Stimulated activated CD4-positive, alpha-beta T cell treated with anti-CD3 and anti-CD28 coated beads, Interleukin-4, amount 100 ng/mL, for 24 hours (primary cell): Measurements from ENCODE around the gene SPATA18.

Experiments
- DNase-seq: peaks from one replicate; pipeline ENCODE4 v3.0.0-alpha.2; 2020

SPATA18 gene, protein sequence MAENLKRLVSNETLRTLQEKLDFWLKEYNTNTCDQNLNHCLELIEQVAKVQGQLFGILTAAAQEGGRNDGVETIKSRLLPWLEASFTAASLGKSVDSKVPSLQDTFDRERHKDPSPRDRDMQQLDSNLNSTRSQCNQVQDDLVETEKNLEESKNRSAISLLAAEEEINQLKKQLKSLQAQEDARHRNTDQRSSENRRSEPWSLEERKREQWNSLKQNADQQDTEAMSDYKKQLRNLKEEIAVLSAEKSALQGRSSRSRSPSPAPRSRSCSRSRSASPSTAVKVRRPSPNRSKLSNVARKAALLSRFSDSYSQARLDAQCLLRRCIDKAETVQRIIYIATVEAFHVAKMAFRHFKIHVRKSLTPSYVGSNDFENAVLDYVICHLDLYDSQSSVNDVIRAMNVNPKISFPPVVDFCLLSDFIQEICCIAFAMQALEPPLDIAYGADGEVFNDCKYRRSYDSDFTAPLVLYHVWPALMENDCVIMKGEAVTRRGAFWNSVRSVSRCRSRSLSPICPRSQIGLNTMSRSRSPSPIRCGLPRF

DNA sequence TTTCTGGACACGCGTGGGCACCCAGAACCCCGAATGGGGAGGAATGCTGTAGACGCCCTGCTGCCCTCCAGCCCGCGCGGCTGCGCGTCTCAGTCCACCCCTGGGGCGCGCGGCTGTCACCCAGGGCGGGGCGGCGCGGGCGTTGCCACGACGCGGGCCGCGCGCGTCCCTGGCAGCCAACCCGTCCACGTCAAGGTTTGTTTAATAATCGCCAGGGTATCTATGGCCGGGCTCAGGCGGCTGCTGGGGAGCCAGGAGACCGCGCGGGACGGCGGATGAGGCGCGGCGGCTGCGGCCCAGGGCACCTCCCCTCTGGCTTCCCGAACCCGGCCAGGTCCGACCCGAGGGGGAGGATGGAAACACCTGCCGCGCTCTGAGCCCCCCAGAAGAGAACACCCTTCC, at the start of gene SPATA18:
SPATA18 (plus strand) TSS at position 92 of the 402 bp plus-strand sequence. CDS start 401 bp downstream, outside the sequence.
- DNase-seq = no peak

DNA sequence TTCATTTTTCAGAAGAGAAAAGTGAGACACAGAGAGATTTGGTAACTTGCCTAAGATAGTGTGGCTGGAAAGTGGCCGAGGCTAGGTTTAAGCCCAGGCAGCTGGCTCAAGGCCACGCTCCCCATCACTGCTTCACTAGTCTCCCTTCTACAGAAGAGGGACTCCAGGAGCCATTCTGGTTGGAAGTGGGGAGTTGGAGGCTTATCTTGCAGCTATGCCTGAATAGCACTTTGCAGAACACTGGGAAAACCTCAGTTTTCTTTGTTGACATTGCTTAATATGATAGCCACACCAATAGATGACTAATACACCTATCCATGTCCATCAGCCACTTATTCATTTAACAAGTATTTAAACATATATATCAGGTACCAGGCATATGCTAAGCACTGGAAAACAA, 49.5 kb upstream of the SPATA18 start:
- no peak for DNase-seq

DNA sequence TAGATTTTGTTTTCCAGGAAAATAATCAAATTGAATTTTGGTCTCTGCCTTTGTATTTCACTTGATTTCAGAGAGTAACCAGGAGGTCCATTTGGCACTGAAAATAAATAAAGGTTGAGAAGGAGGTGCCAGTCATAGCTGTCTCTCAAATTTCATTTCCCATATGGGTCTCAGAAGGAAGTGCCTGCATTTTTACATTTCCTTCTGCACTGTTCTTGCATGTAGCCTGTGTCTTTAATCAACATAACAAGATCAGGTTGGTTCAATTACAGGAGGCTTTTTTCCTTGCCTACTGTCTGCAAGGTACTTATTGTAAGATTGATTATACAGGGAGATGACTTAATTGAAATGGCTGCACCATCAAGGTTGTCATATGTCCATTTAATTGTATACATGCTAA, 46.7 kb upstream of the SPATA18 start:
- DNase-seq = no peak

DNA sequence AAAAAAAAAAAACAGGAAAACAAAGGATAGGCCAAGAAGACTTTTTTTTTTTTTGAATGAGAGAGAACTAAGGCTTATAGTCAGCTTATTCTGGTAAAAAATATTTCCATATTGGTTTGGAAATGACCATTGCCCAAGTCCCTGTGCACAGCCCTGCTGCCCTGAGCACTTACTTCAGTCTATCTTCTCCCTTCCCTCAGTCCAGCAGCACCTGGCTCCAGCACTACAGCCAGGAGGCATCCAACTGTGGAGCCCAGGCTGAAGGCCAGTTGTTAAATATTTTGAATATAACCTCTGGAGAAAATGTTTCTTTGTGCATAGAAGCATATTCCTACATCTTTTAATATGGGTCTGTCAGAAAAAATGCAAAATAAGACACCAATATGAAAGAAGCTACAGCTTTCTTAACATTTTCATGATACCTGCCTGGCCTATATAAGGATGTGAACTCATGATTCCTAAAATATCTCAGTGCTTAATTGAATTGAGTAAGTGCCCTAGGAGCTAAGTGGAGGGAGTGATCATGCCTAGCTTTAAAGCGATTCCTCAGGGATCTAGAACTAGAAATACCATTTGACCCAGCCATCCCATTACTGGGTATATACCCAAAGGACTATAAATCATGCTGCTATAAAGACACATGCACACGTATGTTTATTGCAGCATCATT, 45.4 kb upstream of the SPATA18 start:
- no peak for DNase-seq

DNA sequence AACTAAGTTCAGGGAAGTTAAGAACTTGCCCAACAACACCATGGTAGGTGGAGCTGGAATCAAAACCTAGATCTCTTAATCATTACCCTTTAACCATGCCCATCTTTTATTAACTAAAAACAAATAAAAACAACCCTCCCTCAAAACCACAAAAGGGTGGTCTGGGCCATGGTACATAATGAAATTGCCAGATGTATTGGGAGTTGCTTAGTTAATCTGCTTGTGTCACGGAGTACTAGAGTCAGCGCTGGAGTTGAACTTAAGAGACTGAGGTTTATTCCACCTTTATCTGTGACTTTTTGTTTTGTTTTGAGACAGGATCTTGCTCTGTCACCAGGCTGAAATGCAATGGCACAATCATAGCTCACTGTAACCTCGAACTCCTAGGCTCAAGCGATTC, 44.2 kb upstream of the SPATA18 start:
- DNase-seq = no peak

DNA sequence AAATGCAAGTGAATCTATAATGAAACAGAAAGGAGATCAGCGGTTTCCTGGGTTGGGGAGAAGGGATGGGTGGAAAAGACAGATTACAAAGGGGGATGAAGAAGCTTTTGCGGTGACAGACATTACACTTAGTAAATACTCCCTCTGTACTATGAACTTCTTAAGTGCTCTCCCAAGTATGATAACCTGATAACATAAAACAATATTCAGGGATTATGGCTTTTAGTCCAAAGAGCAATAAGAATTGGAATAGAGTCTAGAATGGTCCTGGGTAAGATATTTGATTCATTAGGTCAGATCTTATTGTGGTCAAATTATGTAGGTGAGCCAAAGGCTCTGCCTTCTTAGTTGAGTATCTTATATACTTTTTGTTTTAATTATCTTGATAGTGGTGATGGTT, 40.1 kb upstream of the SPATA18 start:
- no peak for DNase-seq

DNA sequence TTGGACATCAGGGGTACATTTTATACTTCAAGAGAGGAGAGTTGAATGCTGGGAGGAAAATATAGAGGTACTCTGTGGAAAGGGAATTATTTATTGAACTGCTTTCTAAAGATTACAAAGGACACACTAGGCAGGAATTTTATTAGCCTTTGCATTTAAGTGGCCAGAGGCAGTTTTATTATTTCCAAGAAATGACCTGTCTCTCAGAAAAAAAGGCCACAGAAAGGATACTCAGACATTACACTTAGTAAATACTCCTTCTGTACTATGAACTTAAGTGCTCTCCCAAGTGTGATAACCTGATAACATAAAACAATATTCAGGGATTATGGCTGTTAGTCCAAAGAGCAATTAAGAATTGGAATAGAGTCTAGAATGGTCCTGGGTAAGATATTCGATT, 38.5 kb upstream of the SPATA18 start:
- DNase-seq = no peak

DNA sequence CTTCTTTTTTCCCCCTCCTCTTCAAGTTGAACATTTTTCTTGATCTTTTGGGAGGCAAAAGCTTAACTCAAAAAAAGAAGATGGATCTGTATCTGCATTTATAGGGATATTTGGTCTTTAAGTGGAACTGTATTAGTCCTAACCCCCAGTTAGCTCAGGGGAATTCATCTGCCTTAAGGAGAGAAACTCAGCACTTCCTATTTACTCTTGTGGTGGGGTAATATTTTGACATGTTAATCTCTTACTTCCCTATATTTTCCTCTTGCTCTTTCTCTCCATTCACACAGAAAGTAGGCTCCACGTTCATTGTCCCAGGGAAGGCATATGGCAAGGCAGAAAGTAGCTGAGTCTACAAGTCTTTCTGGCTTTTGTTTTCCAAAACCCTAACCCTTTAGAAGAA, 36.2 kb upstream of the SPATA18 start:
- DNase-seq = no peak

DNA sequence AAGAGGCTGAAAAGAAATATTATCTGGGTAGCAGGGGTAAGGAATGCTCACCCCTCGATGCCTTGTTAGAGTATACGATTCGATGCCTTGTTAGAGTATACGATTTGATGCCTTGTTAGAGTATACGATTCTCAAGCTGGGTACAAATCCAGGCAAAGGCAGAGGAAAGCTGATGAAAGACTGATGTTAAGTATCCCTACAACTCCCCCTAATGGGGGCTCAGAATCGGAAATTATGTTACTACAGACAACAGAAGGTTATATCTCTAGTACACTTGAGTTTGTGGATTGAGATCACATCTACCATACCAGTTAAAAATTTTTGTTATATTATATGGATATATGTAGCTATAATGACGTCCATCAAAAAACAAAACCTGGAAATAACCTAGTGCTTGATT, 35.7 kb upstream of the SPATA18 start:
- DNase-seq = no peak

DNA sequence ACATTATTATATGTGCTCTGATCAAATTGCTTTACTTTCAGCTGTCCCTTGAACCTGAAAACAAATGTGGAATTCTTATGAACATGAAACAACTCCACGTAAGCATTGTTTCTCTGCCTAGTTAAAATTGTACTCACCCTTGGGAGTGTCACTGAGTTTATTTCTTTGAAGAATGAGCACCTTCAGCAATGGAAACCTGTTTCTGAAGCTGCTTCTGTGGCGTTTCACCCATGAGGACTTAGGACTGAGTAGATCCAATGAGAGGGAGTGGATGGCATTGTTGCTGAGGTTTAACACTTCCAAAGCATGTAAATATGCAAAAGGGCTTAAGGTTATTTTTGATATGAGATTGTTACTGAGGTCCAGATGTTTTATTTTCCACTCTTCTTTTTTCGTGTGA, 34.1 kb upstream of the SPATA18 start:
- DNase-seq = no peak

DNA sequence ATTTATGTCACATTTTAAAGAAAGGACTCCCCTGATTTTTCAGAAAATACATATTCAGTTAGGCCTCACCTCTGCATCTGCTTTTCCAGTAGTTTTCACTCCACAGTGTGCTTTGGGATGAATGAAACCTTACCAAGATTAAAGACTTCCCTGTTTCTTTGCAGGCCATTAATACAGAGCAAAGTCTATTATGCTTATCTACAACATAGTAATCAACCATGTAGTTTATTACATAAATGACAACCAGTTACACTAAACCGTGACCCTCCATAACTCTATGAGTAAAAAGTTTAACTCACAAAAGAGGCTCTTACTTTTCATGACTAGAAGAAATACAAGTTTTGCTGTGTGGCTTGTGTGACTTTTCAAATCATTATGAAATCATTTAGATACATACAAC, 33.3 kb upstream of the SPATA18 start:
- DNase-seq = no peak

DNA sequence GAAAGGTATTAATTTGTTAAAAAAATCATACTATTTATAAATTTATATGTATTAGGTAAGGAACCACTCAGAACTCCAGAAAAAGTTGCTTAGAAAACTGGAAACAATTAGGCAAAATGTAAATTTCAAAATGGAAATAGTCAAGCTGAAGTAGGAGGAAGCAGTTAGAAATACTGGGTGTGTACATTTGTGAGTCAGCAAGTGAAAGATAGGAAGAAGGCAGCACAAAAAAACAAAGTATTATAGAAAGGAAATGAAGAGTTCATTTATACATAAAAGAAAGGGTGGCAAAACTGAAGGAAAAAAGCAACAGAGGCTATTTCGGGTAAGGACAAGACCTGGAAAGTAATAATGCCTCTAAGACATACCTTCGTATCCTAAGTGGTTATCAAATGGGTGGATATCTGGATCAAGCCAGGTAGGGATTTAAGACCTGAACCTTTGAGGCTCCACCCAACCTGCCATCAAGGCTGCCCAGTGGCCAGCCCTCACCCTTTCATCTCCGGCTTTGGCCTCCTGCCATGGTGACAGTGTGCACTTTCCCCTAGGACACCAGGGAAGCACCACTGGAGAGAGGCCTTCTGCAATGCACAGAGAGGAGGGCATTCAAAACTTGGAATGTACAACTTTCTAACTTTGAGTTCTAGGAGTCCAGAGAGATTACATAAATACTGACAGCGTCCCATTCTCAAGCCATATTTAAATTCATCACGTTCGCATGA, 31.0 kb upstream of the SPATA18 start, which contains the start of gene LRRC66:
LRRC66 (minus strand) TSS at position 428 of the 722 bp plus-strand sequence. CDS start 2,750 bp downstream, outside the sequence.
- no peak for DNase-seq

DNA sequence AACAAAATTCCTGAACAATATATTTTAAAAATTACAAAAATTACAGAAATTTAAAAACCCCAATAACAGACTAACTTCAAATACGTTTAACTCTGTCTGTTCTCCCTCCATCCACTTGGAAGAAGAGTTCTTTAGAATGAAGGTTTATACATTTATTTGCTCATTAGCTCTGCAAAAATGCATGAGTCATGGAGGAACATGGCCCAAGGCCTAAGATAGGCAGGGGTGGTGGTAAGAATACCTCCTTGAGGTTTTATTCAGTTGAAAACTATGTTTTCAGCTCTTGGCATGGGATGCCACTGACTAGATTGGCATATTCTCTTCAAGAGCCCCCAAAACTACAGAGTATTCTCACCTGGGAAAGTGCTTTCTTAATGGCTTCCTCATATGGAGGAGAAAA, 22.1 kb upstream of the SPATA18 start:
- DNase-seq = no peak

DNA sequence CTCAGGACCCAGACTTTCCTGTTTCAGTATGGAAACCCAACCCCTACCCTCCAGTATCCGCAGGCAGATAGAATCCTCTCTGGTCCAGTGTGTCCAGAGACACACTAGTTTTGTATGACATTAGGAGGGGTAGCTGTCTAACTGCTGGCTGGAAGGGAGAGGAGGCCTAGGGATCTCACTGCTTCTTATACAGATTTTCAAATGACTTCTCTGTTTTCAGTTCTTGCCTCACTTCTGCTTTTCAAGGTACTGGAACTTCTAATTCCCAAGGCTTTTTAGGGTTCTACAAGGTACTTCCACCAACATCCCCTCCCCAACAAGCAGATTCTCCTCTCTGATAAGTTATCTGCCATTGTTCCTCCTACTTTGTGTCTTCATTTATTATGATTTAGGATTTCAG, 19.1 kb upstream of the SPATA18 start:
- no peak for DNase-seq

DNA sequence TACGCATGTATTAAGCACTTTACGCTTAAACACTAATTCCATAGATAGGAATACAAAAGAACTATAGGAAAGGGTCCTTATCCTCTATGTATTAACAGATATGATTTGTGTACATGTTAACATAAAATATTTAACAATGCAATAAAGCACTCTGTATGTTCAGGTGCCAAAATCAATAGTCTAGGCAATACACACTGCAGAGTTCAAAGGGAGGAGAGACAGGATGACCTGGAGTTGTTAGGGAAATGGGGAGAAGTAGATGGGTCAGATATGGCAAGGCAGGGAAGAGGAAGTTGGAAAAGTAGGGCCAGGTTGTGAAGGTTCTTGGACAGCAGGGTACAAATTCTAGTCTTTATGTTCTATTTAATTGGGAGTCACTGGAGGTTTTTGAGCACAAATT, 15.9 kb upstream of the SPATA18 start:
- no peak for DNase-seq

DNA sequence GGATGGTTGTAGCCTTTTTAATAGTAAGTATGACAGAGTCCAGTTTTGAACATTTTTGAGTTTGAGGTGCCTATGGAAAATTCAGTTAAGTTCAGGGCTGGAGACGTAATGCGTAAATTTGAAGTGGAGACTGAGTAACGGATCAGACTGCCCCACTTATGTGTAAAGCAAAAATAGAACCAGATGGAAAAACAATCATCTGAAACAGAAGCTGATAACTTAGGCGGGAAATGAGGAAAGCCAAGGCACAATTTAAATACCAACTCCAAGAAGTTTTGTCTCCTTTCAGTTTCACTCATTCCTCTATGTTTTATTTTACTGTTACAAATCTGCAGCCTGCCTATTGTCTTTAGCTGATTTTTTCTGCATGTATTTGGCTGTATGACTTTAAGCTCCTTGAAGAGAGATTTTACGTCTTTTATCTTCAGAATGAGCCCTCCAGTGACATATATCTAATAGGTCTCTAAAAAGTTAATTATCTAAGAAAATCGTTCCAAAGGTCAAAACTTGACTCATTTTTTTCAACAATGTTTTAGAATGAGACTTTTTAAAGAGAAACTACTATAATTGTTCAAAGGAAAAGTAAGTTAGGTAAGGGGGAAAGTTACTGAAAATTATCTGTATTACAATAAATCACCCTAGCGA, 14.1 kb upstream of the SPATA18 start:
- DNase-seq = no peak

DNA sequence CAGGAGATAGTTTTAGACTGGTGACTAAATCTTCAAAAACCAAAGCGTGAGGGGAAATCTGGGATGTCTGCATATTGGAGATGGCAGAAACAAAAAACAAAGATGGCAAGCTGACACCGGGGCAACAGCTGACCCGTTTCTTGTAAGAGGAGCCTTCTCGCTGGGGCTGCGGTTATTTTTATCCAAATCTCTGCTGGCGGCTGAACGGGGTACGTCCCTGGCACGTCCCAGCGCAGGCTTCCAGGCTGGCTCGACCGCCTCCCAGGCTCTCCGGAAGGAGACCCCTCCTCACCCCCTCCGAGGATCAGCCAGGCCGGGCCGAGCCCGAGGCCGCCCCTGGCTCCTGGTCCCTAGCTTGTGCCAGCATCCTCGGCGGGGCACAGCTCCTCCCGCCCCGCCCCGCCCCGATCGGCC, 13.4 kb upstream of the SPATA18 start:
- peak; percentile 8 for DNase-seq

DNA sequence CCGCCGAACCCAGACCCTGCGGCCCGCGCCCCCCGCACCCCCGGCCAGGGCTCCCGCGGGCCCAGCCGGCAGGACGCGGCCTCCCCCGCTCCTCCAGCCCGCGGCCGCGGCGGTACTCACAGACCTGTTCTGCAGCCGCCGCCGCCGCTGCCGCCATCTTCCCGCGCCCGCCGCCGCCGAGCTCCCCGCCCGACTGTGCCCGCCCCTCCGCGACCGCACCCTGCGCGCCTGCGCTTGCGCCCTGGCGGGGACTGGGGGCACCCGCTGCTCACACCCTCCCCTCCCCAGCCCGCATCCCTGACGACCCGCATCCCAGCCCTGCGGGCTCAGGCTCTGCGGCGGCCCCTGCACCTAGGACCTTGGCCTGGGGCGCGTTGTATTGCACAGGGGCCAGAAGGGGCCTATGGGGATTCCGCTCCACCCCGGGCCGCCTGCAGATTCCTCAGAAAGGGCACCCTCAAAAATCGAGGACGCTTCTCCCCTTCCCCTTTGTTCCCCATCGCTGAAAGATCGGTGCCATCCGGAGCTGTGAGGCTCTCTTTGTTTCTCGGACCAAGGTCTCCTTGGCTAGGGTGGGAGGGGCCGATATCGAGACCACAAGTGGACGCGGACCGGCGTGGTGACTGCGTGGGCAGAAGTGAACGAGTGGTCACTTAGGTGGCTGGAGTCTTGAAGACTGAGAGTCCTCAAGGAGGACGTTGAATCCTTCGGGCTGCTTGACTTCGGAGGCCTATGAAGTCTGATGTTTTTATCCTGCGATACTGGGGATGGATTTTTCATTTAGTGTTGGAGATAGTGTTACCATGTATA, 12.8 kb upstream of the SPATA18 start, which contains the start of gene SGCB:
SGCB (minus strand) TSS at position 197 of the 810 bp plus-strand sequence; CDS start at position 157, 40 bp downstream.
- DNase-seq = peak; percentile 70

DNA sequence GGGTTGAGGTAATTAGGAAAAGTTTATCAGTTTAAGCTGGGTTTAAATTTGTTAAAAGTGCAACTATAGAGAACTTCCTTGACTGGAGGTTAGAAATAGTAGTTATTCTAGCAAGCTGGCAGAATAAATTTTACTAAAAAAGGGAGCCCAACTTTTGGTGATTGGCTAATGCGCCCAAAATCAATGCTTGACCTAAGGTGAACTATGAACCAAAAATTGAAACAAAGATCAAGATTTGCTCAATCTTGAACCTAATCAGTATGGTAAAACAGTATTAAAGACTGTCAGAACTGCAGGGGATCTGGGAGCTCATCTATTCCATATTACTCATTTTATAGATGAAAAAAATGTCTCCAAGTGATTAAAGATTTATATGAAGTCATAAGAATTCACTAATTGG, 6.1 kb upstream of the SPATA18 start:
- DNase-seq = no peak

DNA sequence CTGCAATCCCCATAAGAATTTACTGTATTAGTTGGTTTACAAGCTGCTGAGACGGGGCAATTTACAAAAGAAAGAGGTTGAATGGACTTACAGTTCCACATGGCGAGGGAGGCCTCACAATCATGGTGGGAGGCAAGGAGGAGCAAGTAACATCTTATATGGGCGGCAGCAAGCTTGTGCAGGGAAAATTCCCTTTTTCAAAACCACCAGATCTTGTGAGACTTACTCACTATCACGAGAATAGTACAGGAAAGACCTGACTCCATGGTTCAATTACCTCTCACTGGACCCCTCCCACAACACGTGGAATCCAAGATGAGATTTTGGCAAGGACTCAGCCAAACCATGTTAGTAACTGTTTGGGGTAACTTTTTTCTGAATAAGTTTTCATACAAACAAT, 1.8 kb upstream of the SPATA18 start:
- DNase-seq = no peak

DNA sequence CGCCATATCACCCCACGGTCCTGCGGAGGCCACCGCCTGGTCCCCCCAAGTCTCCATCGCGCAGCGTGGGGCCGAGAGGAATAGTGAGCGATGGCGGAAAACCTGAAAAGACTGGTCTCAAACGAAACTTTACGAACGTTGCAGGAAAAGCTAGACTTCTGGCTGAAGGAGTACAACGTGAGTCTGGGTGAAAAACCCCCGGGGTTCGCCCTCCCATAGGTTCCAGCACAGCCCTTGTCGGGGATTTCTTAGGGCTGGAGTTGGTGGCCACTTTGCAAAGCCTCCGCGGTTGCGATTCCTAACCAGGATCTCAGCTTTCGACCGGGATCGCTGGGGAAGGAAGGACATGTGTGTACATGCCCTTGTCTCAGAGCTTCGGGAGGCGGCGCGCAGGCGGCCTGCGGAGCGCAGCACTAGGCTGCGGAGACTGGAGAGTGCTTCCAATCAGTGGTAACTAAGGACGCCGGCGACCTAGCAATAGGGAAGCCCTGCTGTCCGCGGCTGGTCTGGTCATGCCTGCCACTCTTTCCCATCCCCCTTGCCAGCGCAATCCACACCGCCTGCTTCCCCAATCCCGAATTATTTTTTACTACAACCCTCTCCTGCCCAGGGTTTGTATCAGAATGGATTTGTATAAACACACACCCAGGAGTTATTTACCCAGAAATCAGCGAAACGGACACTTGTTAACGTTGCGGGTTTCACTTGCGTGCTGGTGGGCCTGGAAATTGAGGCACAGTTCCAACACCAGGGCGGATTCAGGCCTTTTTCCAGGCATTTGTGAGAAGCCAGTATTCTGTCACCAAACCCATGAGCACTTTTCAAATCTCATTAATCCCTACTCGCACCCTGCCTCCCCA, 741 bp downstream of the SPATA18 start:
- no peak for DNase-seq
